Endothelial cell of umbilical vein (primary cell): Measurements from ENCODE around the gene C17orf100.

ENCODE experiments used
- CTCF ChIP-seq, 2 donors: IDR thresholded peaks; 1 replicate in 1 of 2; 2 replicates in 1 of 2; pipeline ENCODE4 v1.5.1; 2011; ENCODE audit warnings: low read length in 2 of 2, mild to moderate bottlenecking in 2 of 2, moderate library complexity in 2 of 2, control low read depth in 1 of 2, inconsistent platforms in 1 of 2, low read depth in 1 of 2; ENCODE audit not compliant: insufficient read depth in 1 of 2; ENCODE audit errors: extremely low read depth in 1 of 2
- EZH2 ChIP-seq: IDR thresholded peaks from 2 replicates; pipeline ENCODE4 v1.6.1; 2012; ENCODE audit warnings: borderline replicate concordance, low read depth, mild to moderate bottlenecking, moderate library complexity, low read length, inconsistent platforms; ENCODE audit not compliant: severe bottlenecking
- MAX ChIP-seq: IDR thresholded peaks from 2 replicates; pipeline ENCODE4 v1.6.1; 2011; ENCODE audit not compliant: insufficient read depth, insufficient read length
- POLR2A ChIP-seq: IDR thresholded peaks from 2 replicates; pipeline ENCODE4 v1.6.1; 2012; ENCODE audit warnings: low read depth, mild to moderate bottlenecking, control low read depth, low read length
- POLR2AphosphoS5 ChIP-seq: IDR thresholded peaks from 2 replicates; pipeline ENCODE4 v1.6.1; 2012; ENCODE audit warnings: low read depth, mild to moderate bottlenecking, control low read depth, low read length, moderate library complexity; ENCODE audit not compliant: insufficient read depth

- TF ChIP-seq CTCF (IDR thresholded peaks at IDR 0.05; ENCODE audit: extremely low read depth in 1 of 2, insufficient read depth in 1 of 2, low read depth in 1 of 2, low read length in 2 of 2) (no peak), POLR2A (no peak), EZH2 (no peak), MAX (no peak), POLR2AphosphoS5 (no peak)
These were observed 46.4 kb upstream of the C17orf100 start for GRCh38 chr17:6605142-6605541.
